Limb (tissue), 2 donors: Measurements from ENCODE around the gene NCAM2.

Experiments used
- DNase-seq, 2 donors: peaks; one replicate each; pipeline ENCODE4 v3.0.0-alpha.2; 2016; ENCODE audit errors: extremely low spot score in 2 of 2

NCAM2 gene

GRCh38 chr21:21436012-21436534 is 437.9 kb downstream of the NCAM2 start:
- DNase-seq: no peak

DNA sequence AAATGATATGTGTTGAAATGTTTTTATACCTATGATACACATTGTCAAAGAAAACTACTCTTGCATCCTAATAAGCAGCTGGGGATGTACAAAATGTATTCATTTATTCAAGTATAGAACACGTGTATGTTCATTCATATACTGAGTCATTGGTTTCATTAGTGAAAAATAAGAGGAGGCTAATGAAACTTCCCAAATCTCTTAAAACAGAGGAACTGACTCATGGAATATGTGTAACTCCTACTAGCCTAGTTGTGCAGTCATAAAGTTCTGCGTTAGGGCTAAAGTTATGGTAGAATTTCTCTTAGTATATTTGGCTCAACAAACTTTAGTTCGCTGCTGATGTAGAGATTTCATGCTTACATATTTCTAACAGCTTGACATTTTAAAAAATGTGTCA is 441.6 kb downstream of the NCAM2 start:
- DNase-seq: no peak

GRCh38 chr21:21457077-21457476 is 458.9 kb downstream of the NCAM2 start:
- DNase-seq: no peak

DNA sequence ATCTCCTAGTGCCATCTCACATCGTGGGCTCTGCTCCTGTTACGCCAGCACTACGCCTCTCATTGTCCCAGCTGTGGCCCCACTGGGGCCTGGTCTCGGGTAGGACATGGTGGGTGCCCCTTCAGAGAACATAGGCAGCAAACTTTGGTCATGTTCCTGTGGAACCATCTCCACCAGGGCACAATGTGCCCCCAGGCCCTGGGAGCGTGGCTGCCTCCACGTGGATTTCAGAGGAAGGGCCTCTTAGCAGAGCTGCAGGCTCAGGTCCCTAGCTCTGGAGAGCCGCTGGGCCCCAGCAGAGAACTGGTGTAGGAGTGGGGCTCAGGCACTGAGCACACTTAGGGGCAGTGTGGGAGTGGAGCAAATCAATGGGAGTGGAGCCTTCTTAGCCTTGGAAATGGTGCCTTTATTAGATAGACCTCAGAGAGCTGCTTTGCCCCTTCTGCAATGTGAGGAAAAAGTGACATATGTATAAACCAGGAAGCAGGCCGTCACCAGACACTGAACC is 460.0 kb downstream of the NCAM2 start:
- DNase-seq: no peak

GRCh38 chr21:21460979-21461378 is 462.8 kb downstream of the NCAM2 start:
- DNase-seq: no peak

DNA sequence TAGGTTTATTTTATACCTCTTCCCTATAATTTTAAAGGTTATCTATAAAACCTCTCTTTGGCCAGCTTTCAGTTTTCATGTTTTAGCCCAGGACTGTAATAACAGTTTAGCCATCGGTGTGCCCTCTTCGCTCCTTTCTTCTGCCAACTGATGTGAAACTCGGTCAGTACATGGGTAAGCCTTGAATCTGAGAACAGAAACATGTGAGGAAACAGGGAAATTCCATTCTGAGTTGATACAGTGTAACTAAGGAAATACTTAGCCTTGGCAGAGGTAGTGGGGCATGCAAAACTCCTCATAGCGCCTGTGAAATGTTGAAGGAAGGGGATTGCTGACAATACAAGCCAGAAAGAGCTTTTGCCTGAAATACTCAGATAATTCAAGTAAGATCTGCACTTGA is 465.2 kb downstream of the NCAM2 start:
- no peak for DNase-seq

- no peak for DNase-seq
Observed at GRCh38 chr21:21464684-21465083, 466.5 kb downstream of the NCAM2 start.

- DNase-seq: no peak
Observed at GRCh38 chr21:21466752-21467151, 468.5 kb downstream of the NCAM2 start.

DNA sequence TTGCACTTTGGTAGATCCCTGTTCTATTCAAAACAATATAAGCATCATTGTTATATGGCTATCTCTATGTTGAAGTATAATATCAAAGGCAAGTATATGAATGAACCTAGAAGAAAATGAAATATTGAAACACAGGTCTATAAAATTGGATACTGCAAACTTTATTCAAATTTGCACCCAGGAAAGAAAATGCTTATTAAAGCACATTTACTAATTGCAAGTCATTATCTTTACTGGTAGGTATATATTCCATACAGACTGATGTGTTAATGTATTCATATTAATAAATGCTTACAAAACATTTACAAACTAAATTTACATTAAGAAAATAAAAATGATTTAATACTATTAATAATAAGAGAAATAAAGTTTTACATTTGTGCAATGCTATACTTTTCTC is 469.8 kb downstream of the NCAM2 start:
- DNase-seq: no peak

GRCh38 chr21:21481239-21481638 is 483.0 kb downstream of the NCAM2 start:
- no peak for DNase-seq

DNA sequence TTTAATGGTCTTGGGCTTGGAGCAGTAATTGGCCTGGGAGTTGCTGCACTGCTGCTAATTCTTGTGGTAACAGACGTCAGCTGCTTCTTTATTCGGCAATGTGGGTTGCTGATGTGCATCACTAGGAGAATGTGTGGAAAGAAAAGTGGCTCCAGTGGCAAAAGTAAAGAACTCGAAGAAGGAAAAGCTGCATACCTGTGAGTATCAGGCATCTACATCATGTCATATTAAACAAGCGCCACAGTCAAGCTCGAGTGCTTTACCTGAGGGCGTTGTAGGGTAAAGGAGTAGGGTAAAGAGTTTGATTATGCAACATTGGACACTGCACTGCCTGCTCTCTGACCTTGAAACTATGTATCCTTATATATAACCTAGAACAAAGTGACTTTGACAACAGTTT is 510.6 kb downstream of the NCAM2 start:
- DNase-seq: no peak

GRCh38 chr21:21530680-21531079 is 532.5 kb downstream of the NCAM2 start:
- DNase-seq: no peak

- DNase-seq: no peak
Observed at GRCh38 chr21:21547368-21547953, 549.3 kb downstream of the NCAM2 start.

DNA sequence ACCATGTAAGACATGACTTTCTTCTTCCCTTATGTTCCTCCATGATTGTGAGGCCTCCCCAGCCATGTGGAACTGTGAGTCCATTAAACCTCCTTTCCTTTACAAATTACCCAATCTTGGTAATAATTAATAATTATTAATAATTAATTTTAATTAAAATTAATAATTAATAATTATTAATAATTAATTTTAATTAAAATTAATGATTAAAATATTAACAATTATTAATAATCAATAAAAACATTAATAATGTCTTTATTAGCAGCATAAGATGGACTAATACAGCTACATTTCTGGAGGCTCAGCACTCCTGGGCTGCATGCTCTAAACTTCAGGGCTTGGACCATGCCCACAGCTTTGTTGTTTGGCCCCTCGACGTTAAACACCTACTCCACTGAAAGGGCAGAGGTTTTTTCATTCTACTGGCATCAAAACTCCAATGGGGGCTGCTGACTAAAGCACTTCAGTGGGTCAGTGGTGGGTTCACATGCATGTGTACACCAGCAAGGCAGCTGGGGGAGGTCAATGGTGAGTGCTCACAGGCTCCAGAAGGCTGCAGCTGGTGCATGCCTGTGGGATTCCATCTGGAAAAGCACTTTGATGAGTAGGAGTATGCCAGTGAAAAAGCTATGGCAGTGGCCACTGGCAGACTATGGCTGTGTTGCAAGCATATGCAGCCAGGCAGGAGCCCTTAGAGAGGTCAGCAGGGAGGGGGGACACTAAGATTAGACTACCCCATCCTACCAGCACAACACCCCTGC is 561.3 kb downstream of the NCAM2 start:
- no peak for DNase-seq
